Gastrocnemius medialis (tissue), 4 donors: ENCODE measurements around the gene GFRA1.

Source experiments
- CTCF ChIP-seq, 5 experiments: fragments of 450-650 bp in 3 of 5; fragments of 200-600 bp in 2 of 5; sonication (generic) in 2 of 5; IDR thresholded peaks in 4 of 5; conservative IDR thresholded peaks in 1 of 5; 1 replicate in 4 of 5; 2 replicates in 1 of 5; pipeline ENCODE4 v1.5.1; 2016 to 2019; ENCODE audit warnings: antibody characterized with exemption in 5 of 5, mild to moderate bottlenecking in 3 of 5, moderate library complexity in 3 of 5
- POLR2A ChIP-seq, 2 donors: fragments of 450-650 bp; IDR thresholded peaks; one replicate each; pipeline ENCODE4 v1.6.1; 2017; ENCODE audit warnings: antibody characterized with exemption in 2 of 2, mild to moderate bottlenecking in 2 of 2, moderate library complexity in 2 of 2

- TF ChIP-seq CTCF (IDR thresholded peaks at IDR 0.05 in 4 of 5, conservative IDR thresholded peaks at IDR 0.05 in 1 of 5): no peak
- no peak for TF ChIP-seq POLR2A (IDR thresholded peaks at IDR 0.05)
Measured at GRCh38 chr10:116133634-116134033, 139.4 kb downstream of the GFRA1 start.
